H1 (cell line): ENCODE measurements around the gene C1QA.
"Not testable (repeated sequence)": the region's sequence is repeated elsewhere in the genome, so short reads cannot be mapped to it uniquely, and the experiment has no call there.

Experiments
- BCL11A ChIP-seq, 2 experiments: IDR thresholded peaks; one replicate each; pipeline ENCODE4 v1.6.1; 2011; ENCODE audit warnings: low read depth in 2 of 2, low read length in 2 of 2, mild to moderate bottlenecking in 2 of 2
- EGR1 ChIP-seq: IDR thresholded peaks from 2 replicates; pipeline ENCODE4 v1.6.1; 2011; ENCODE audit warnings: low read depth, low read length, borderline replicate concordance
- EP300 ChIP-seq, 2 experiments: IDR thresholded peaks; 1 replicate in 1 of 2; 2 replicates in 1 of 2; pipeline ENCODE4 v1.6.1; 2011 to 2012; ENCODE audit warnings: low read depth in 2 of 2, low read length in 2 of 2, mild to moderate bottlenecking in 2 of 2, borderline replicate concordance in 1 of 2, inconsistent platforms in 1 of 2, moderate library complexity in 1 of 2
- EZH2 ChIP-seq: fragments of 200-600 bp; sonication (generic); IDR thresholded peaks from 2 replicates; pipeline ENCODE4 v1.7.1; 2012; ENCODE audit warnings: low read depth, mild to moderate bottlenecking, moderate library complexity, low read length, inconsistent platforms; ENCODE audit not compliant: severe bottlenecking
- JUN ChIP-seq: IDR thresholded peaks from 2 replicates; pipeline ENCODE4 v1.6.1; 2011; ENCODE audit warnings: low read depth, mild to moderate bottlenecking, improper control_type of control experiment, low read length
- JUND ChIP-seq: IDR thresholded peaks from 2 replicates; pipeline ENCODE4 v1.6.1; 2011; ENCODE audit warnings: mild to moderate bottlenecking, improper control_type of control experiment, low read length
- POLR2A ChIP-seq, 2 experiments: IDR thresholded peaks; 1 replicate in 1 of 2; 2 replicates in 1 of 2; pipeline ENCODE4 v1.6.1; 2011; ENCODE audit warnings: low read depth in 2 of 2, low read length in 2 of 2, mild to moderate bottlenecking in 2 of 2; ENCODE audit errors: control extremely low read depth in 1 of 2
- TAF1 ChIP-seq: IDR thresholded peaks from 2 replicates; pipeline ENCODE4 v1.6.1; 2011; ENCODE audit warnings: mild to moderate bottlenecking, low read depth, low read length
- ZNF274 ChIP-seq: IDR thresholded peaks from 2 replicates; pipeline ENCODE4 v1.7.0; 2012; ENCODE audit warnings: low read length, borderline replicate concordance; ENCODE audit errors: extremely low read depth
- TF ChIP-seq, protein P1 (sequence below), 3 experiments: IDR thresholded peaks; 1 replicate in 2 of 3; 2 replicates in 1 of 3; pipeline versions ENCODE4 v1.5.1 to v1.6.1; 2011; ENCODE audit warnings: low read length in 3 of 3, mild to moderate bottlenecking in 3 of 3, inconsistent platforms in 2 of 3, low read depth in 1 of 3, moderate library complexity in 1 of 3; ENCODE audit not compliant: insufficient read depth in 1 of 3; ENCODE audit errors: control extremely low read depth in 1 of 3
- TF ChIP-seq, protein P2 (sequence below): IDR thresholded peaks from 2 replicates; pipeline ENCODE4 v1.6.1; 2011; ENCODE audit warnings: low read length, improper control_type of control experiment
- TF ChIP-seq, protein P3 (sequence below): IDR thresholded peaks from 2 replicates; pipeline ENCODE4 v1.6.1; 2012; ENCODE audit warnings: low read length, inconsistent platforms

GRCh38 chr1:22676151-22676550, 39.7 kb downstream of the C1QA start:
- TF ChIP-seq JUN; TAF1; EZH2; POLR2A (IDR thresholded peaks at IDR 0.05; ENCODE audit: control extremely low read depth in 1 of 2, low read depth in 2 of 2, low read length in 2 of 2); EP300 (IDR thresholded peaks at IDR 0.05; ENCODE audit: borderline replicate concordance in 1 of 2, low read depth in 2 of 2, low read length in 2 of 2); ZNF274; EGR1; BCL11A (IDR thresholded peaks at IDR 0.05; ENCODE audit: low read depth in 2 of 2, low read length in 2 of 2); JUND: not testable (repeated sequence)
- TF ChIP-seq, protein P1, sequence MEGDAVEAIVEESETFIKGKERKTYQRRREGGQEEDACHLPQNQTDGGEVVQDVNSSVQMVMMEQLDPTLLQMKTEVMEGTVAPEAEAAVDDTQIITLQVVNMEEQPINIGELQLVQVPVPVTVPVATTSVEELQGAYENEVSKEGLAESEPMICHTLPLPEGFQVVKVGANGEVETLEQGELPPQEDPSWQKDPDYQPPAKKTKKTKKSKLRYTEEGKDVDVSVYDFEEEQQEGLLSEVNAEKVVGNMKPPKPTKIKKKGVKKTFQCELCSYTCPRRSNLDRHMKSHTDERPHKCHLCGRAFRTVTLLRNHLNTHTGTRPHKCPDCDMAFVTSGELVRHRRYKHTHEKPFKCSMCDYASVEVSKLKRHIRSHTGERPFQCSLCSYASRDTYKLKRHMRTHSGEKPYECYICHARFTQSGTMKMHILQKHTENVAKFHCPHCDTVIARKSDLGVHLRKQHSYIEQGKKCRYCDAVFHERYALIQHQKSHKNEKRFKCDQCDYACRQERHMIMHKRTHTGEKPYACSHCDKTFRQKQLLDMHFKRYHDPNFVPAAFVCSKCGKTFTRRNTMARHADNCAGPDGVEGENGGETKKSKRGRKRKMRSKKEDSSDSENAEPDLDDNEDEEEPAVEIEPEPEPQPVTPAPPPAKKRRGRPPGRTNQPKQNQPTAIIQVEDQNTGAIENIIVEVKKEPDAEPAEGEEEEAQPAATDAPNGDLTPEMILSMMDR (IDR thresholded peaks at IDR 0.05; ENCODE audit: control extremely low read depth in 1 of 3, insufficient read depth in 1 of 3, low read depth in 1 of 3, low read length in 3 of 3): not testable (repeated sequence)
- TF ChIP-seq, protein P2, sequence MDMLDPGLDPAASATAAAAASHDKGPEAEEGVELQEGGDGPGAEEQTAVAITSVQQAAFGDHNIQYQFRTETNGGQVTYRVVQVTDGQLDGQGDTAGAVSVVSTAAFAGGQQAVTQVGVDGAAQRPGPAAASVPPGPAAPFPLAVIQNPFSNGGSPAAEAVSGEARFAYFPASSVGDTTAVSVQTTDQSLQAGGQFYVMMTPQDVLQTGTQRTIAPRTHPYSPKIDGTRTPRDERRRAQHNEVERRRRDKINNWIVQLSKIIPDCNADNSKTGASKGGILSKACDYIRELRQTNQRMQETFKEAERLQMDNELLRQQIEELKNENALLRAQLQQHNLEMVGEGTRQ: not testable (repeated sequence)
- TF ChIP-seq, protein P3, sequence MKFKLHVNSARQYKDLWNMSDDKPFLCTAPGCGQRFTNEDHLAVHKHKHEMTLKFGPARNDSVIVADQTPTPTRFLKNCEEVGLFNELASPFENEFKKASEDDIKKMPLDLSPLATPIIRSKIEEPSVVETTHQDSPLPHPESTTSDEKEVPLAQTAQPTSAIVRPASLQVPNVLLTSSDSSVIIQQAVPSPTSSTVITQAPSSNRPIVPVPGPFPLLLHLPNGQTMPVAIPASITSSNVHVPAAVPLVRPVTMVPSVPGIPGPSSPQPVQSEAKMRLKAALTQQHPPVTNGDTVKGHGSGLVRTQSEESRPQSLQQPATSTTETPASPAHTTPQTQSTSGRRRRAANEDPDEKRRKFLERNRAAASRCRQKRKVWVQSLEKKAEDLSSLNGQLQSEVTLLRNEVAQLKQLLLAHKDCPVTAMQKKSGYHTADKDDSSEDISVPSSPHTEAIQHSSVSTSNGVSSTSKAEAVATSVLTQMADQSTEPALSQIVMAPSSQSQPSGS: not testable (repeated sequence)
